A673 (cell line): Measurements from ENCODE around the gene PEX5L.

Experiments
- CTCF ChIP-seq: fragments of 300-800, 200-600 bp; sonication (generic); conservative IDR thresholded peaks from 2 replicates; pipeline ENCODE4 v1.5.1; 2017; ENCODE audit warnings: low read depth, mild to moderate bottlenecking, antibody characterized with exemption, low read length, moderate library complexity, mixed read lengths
- EZH2 ChIP-seq: fragments of 200-600 bp; sonication (generic); IDR thresholded peaks from 2 replicates; pipeline ENCODE4 v1.6.1; 2017; ENCODE audit warnings: borderline replicate concordance, low read depth, mild to moderate bottlenecking, mixed read lengths, antibody characterized with exemption, low read length; ENCODE audit not compliant: poor library complexity, severe bottlenecking

- TF ChIP-seq CTCF = no peak
- TF ChIP-seq EZH2 = no peak
Observed at GRCh38 chr3:179860275-179861107, 176.2 kb downstream of the PEX5L start.
